ENCODE measurements around the gene MOBP.

MOBP gene

DNA sequence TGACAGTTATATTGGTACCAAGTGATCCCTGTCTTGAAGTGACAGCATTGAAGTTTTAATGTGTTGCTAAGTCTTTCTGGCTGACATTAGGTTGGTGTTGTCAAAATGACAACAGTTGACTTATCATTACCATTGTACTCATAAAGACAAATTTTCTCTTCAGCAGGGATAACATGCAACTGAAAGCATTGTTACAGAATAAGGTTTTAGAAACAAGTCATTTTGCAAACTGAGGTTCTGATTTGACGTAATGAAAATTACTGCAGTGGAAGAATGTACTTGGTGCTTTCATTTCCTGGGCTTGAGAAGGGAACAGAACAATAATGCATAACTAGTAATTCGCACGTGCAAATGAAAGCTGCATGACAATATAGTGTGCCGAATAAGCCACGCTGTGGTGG is 75.1 kb downstream of the MOBP start:
- no peak for DNase-seq (ENCODE audit: low spot score)

DNA sequence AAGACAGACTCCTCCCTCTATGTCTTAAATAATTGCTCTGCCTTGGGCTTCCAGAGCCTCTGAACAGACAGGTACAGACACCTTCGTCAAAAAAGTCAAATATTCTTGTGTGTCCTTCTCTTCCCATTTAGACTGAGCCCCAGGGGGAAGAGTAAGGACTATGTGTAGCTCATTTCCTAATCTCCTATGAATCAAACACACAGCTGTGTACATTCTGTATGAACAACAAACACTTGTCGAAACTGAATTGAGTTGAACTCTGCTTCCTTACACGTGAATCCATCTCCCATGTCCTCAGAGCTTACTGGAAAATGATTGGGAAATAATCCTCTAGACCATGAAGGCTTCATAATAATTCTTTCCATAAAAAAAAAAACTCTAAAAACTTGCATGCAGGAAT is 80.8 kb downstream of the MOBP start:
- DNase-seq (ENCODE audit: low spot score), result no peak

DNA sequence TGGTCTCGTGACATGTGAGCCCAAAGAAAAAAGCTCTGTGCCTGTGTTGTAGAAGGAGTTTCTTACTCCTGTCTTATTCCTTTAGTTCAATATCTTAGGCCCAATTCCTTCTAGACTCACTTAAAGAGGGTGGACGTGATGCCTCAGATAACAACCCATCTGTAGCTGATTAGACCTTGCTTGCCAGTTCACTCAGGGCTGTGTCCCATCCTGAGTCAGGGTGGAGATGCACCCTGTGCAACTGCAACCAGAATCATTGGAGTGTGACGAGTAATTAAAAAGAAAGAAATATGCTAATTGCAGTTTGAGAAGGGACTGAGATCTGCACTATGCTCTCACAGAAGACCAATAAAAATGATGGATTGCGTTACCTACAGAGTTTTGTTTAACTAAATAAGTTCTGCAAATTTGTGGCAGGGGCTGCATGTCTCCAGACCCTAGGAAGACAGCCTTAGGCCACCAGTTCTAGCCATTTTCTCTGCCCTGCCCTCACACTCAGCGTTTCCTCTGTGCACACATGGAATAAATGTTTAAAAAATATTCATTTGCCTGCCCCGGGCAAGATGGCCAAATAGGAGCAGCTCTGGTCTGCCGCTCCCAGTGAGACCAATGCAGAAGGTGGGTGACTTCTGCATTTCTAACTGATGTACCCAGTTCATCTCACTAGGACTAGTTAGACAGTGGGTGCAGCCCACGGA is 83.0 kb downstream of the MOBP start:
- no peak for DNase-seq (ENCODE audit: low spot score)

All from hepatic stellate cell (primary cell).